Measurements from ENCODE around the gene HELZ. TPM values are rescaled to one million over a fixed set of nuclear protein-coding genes. Genes with fewer than 3 reads are reported as not detected.

Gene HELZ
- total RNA-seq, 4 donors from 2014 or later = 21.0 to 47.0 (median 38.9) TPM

DNA sequence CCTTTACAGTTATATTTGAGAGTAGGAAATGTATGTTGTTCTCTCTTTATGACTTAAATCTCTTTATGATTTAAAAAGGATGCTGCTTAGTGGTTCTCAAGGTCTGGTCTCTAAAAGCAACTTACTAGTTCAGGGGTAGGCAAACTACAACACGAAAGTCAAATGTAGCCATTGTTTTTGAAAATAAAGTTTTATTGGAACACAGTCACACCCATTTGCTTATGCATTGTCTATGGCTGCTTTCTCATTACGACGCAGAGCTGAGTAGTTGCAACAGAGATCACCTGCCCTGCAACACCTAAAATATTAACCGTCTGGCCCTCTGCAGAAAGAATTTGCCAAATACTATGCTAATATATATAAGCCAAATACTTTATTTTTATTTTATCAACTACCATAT is 58.2 kb downstream of the HELZ start:
- DNase-seq (no peak), ATAC-seq (no peak)
- intact Hi-C loops (cut with DNase I; ENCODE audit: low total_unique reads) (no loop called here), in situ Hi-C loops (cut with MboI; ENCODE audit: low sequenced_read_pairs in 4 of 4) (no loop called here)
- Histone ChIP-seq H3K4me1 (peaks cover 5 to 9% of the 10 kb centered on the region in 2 donors), H3K27me3 (no peaks in the 10 kb centered on the region), H3K9me3 (no peaks in the 10 kb centered on the region), H3K4me3 (no peak overlapping the region), H3K36me3 (peaks cover 0 to 7% of the 10 kb centered on the region in 2 donors), H3K27ac (no peak overlapping the region)
- TF ChIP-seq, protein P1, sequence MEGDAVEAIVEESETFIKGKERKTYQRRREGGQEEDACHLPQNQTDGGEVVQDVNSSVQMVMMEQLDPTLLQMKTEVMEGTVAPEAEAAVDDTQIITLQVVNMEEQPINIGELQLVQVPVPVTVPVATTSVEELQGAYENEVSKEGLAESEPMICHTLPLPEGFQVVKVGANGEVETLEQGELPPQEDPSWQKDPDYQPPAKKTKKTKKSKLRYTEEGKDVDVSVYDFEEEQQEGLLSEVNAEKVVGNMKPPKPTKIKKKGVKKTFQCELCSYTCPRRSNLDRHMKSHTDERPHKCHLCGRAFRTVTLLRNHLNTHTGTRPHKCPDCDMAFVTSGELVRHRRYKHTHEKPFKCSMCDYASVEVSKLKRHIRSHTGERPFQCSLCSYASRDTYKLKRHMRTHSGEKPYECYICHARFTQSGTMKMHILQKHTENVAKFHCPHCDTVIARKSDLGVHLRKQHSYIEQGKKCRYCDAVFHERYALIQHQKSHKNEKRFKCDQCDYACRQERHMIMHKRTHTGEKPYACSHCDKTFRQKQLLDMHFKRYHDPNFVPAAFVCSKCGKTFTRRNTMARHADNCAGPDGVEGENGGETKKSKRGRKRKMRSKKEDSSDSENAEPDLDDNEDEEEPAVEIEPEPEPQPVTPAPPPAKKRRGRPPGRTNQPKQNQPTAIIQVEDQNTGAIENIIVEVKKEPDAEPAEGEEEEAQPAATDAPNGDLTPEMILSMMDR (IDR thresholded peaks at IDR 0.05 in 4 of 5, conservative IDR thresholded peaks at IDR 0.05 in 1 of 5) = no peak
- TF ChIP-seq POLR2A (IDR thresholded peaks at IDR 0.05) = no peak

DNA sequence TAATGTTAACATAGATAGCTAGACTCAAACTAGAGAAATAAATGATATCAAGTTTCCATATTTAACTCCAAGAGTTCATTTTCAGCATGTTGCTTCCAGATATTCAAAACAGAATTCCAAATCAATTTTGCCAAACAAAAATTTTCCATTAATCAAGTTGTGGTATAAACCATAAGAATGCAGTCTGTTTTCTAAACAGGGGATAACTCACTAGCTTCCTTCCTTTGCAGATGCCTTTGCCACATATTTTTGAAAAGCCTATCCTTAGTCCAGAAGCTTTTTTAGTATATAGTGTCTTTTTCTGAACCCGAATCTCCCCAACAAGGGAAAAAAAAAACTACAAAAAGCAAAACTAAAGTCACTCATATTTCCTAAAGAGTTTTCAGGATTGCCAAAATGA is 61.5 kb downstream of the HELZ start:
- intact Hi-C loops (cut with DNase I; ENCODE audit: low total_unique reads) = no loop called here
- Histone ChIP-seq H3K27ac (no peak overlapping the region), H3K4me1 (peaks cover 5 to 9% of the 10 kb centered on the region in 2 donors), H3K27me3 (no peaks in the 10 kb centered on the region), H3K4me3 (no peak overlapping the region), H3K9me3 (no peaks in the 10 kb centered on the region), H3K36me3 (peaks cover 0 to 9% of the 10 kb centered on the region in 2 donors)
- in situ Hi-C loops (cut with MboI; ENCODE audit: low sequenced_read_pairs in 4 of 4) = no loop called here
- no peak for DNase-seq
- ATAC-seq = no peak
- no peak for TF ChIP-seq POLR2A (IDR thresholded peaks at IDR 0.05)
- TF ChIP-seq, protein P1 (IDR thresholded peaks at IDR 0.05 in 4 of 5, conservative IDR thresholded peaks at IDR 0.05 in 1 of 5) = no peak

DNA sequence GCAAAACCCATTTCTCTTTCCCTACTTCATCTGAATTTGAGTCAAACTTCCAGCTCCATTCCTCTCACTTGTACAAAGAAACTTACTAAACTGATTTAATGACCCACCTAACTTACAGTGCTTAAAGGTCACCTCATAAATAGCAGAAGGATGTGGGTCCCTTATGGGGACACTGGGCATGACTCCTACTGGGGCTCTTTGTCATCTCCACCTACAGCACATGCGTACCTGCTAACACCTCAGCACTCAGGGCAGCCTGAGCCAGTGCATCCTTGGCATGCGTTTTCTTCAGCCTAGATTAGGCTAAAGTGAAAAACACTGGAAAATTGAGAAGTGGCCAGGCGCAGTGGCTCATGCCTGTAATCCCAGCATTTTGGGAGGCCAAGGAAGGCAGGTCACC is 63.2 kb downstream of the HELZ start:
- no peak overlapping the region for H3K4me3 ChIP-seq
- intact Hi-C loops (cut with DNase I; ENCODE audit: low total_unique reads) = no loop called here
- TF ChIP-seq POLR2A (IDR thresholded peaks at IDR 0.05) = no peak
- TF ChIP-seq, protein P1 (IDR thresholded peaks at IDR 0.05 in 4 of 5, conservative IDR thresholded peaks at IDR 0.05 in 1 of 5) = no peak
- H3K27ac ChIP-seq = no peak overlapping the region
- in situ Hi-C loops (cut with MboI; ENCODE audit: low sequenced_read_pairs in 4 of 4) = no loop called here
- H3K9me3 ChIP-seq = no peaks in the 10 kb centered on the region
- no peak for ATAC-seq
- peaks cover 5 to 9% of the 10 kb centered on the region in 2 donors for H3K4me1 ChIP-seq
- DNase-seq = no peak
- H3K27me3 ChIP-seq = no peaks in the 10 kb centered on the region
- peaks cover 0 to 12% of the 10 kb centered on the region in 2 donors for H3K36me3 ChIP-seq

DNA sequence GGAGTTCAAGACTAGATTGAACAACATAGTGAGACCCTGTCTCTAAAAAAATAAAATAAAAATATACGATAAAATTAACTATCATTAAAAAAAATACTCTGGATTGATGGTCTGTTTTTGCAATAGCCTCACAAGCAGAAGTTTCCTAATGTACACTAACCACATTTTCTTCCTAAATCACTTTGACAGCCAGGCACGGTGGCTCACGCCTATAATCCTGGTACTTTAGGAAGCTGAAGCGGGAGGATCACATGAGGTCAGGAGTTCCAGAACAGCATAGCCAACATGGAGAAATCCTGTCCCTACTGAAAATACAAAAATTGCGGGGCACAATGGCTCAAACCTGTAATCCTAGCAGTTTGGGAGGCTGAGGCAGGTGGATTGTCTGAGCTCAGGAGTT is 64.7 kb downstream of the HELZ start:
- Histone ChIP-seq H3K4me1 (peaks cover 5 to 9% of the 10 kb centered on the region in 2 donors), H3K36me3 (peaks cover 0 to 19% of the 10 kb centered on the region in 2 donors), H3K4me3 (no peak overlapping the region), H3K27me3 (no peaks in the 10 kb centered on the region), H3K27ac (no peak overlapping the region), H3K9me3 (no peaks in the 10 kb centered on the region)
- DNase-seq (no peak), ATAC-seq (no peak)
- TF ChIP-seq, protein P1 (IDR thresholded peaks at IDR 0.05 in 4 of 5, conservative IDR thresholded peaks at IDR 0.05 in 1 of 5) = no peak
- TF ChIP-seq POLR2A (IDR thresholded peaks at IDR 0.05) = no peak
- in situ Hi-C loops (cut with MboI; ENCODE audit: low sequenced_read_pairs in 4 of 4) = no loop called here
- intact Hi-C loops (cut with DNase I; ENCODE audit: low total_unique reads) = no loop called here

DNA sequence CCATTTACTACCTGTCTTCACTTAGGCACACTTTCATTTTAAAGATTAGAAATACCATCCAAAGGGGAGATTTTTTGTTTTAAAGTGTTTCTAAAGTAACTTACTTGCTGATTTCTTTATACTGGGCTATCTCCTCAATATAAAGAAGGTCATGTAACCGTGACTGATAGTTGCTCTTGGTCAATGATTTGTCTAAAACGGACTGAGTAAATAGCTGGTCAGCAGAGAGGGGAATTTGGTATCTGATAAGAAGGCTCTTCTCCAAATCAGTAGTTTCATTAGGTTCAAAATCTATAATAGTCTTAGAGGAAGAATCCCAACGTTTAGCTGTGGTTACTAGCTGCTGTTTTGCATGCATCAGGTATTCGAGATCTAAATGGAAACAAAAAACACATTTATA is 66.4 kb downstream of the HELZ start:
- no peak for DNase-seq
- H3K27me3 ChIP-seq = no peaks in the 10 kb centered on the region
- H3K36me3 ChIP-seq = peaks cover 0 to 19% of the 10 kb centered on the region in 2 donors
- no peak overlapping the region for H3K27ac ChIP-seq
- peaks cover 2 to 4% of the 10 kb centered on the region in 2 donors for H3K4me1 ChIP-seq
- no peak for ATAC-seq
- H3K4me3 ChIP-seq = no peak overlapping the region
- in situ Hi-C loops (cut with MboI; ENCODE audit: low sequenced_read_pairs in 4 of 4) (no loop called here), intact Hi-C loops (cut with DNase I; ENCODE audit: low total_unique reads) (no loop called here)
- no peak for TF ChIP-seq POLR2A (IDR thresholded peaks at IDR 0.05)
- TF ChIP-seq, protein P1 (IDR thresholded peaks at IDR 0.05 in 4 of 5, conservative IDR thresholded peaks at IDR 0.05 in 1 of 5) = no peak
- no peaks in the 10 kb centered on the region for H3K9me3 ChIP-seq

Data from gastrocnemius medialis (tissue), 4 donors.